Measurements from ENCODE around the gene CCDC186.
"Not testable (repeated sequence)": the region's sequence is repeated elsewhere in the genome, so short reads cannot be mapped to it uniquely, and the experiment has no call there.

CCDC186 gene

GRCh38 chr10:114151486-114151885, 22.5 kb downstream of the CCDC186 start:
- H3K79me2 ChIP-seq (ENCODE audit: control insufficient read depth, low read length): no peaks in the 10 kb centered on the region
- no peaks in the 10 kb centered on the region for H3K36me3 ChIP-seq (ENCODE audit: control insufficient read depth, low read length)
- H3K9me3 ChIP-seq (ENCODE audit: control insufficient read depth, insufficient read depth, low read length): no peaks in the 10 kb centered on the region
- no peaks in the 10 kb centered on the region for H3K4me1 ChIP-seq (ENCODE audit: control insufficient read depth, low read length)
- no peaks in the 10 kb centered on the region for H4K20me1 ChIP-seq (ENCODE audit: control insufficient read depth, insufficient read depth, low read depth, low read length)
- H3K4me3 ChIP-seq (ENCODE audit: low read length): no peak overlapping the region
- H3K4me2 ChIP-seq (ENCODE audit: low read length): no peak overlapping the region
- H3K27me3 ChIP-seq (ENCODE audit: control insufficient read depth, low read length): no peaks in the 10 kb centered on the region
- no peaks in the 10 kb centered on the region for H3F3A ChIP-seq (ENCODE audit: control insufficient read depth, insufficient read depth)
- TF ChIP-seq, protein P1, sequence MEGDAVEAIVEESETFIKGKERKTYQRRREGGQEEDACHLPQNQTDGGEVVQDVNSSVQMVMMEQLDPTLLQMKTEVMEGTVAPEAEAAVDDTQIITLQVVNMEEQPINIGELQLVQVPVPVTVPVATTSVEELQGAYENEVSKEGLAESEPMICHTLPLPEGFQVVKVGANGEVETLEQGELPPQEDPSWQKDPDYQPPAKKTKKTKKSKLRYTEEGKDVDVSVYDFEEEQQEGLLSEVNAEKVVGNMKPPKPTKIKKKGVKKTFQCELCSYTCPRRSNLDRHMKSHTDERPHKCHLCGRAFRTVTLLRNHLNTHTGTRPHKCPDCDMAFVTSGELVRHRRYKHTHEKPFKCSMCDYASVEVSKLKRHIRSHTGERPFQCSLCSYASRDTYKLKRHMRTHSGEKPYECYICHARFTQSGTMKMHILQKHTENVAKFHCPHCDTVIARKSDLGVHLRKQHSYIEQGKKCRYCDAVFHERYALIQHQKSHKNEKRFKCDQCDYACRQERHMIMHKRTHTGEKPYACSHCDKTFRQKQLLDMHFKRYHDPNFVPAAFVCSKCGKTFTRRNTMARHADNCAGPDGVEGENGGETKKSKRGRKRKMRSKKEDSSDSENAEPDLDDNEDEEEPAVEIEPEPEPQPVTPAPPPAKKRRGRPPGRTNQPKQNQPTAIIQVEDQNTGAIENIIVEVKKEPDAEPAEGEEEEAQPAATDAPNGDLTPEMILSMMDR (IDR thresholded peaks at IDR 0.05; ENCODE audit: low read depth, low read length, poor library complexity, severe bottlenecking): no peak
- TF ChIP-seq EZH2phosphoT487 (IDR thresholded peaks at IDR 0.05; ENCODE audit: borderline replicate concordance, low read length): no peak
- H3K9me2 ChIP-seq (replicated peaks; ENCODE audit: control insufficient read depth, low read length): no peaks in the 10 kb centered on the region
- H3K27ac ChIP-seq (ENCODE audit: low read depth, low read length): no peak overlapping the region

- H3K9me2 ChIP-seq (replicated peaks; ENCODE audit: control insufficient read depth, low read length); H4K20me1 ChIP-seq (ENCODE audit: control insufficient read depth, insufficient read depth, low read depth, low read length); H3K36me3 ChIP-seq (ENCODE audit: control insufficient read depth, low read length); H3K4me2 ChIP-seq (ENCODE audit: low read length); H3K27ac ChIP-seq (ENCODE audit: low read depth, low read length); H3F3A ChIP-seq (ENCODE audit: control insufficient read depth, insufficient read depth); H3K4me1 ChIP-seq (ENCODE audit: control insufficient read depth, low read length); H3K79me2 ChIP-seq (ENCODE audit: control insufficient read depth, low read length); H3K9me3 ChIP-seq (ENCODE audit: control insufficient read depth, insufficient read depth, low read length); H3K27me3 ChIP-seq (ENCODE audit: control insufficient read depth, low read length); H3K4me3 ChIP-seq (ENCODE audit: low read length): not testable (repeated sequence)
Measured at GRCh38 chr10:114149476-114149875, 24.5 kb downstream of the CCDC186 start.

DNA sequence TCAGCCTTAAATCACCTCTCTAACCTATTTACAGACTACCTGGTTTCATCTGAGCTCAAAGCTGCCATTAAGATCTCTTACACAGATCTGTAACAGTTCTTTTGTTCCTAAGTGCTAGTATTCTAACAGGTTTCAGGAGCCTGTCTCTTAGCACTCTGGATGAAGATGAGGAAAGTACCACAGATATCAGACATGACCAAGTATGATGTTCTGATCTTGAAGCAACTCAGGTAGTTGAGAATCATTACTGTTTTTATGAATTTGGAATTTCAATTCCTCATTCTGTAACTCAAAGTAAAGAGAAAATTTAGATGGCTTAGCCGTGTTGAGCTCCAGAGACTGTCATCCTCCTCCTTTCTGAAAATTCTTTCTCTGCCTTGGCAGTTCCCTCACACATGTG, 30.8 kb downstream of the CCDC186 start:
- peaks cover 3% of the 10 kb centered on the region; the same call in 1 of the 2 replicates for H3K36me3 ChIP-seq (ENCODE audit: control insufficient read depth, low read length)

GRCh38 chr10:114142018-114142417, 32.0 kb downstream of the CCDC186 start:
- H3K27ac ChIP-seq (ENCODE audit: low read depth, low read length): no peak overlapping the region
- H3K9me2 ChIP-seq (replicated peaks; ENCODE audit: control insufficient read depth, low read length): no peaks in the 10 kb centered on the region
- H3K36me3 ChIP-seq (ENCODE audit: control insufficient read depth, low read length): peaks cover 3% of the 10 kb centered on the region; the same call in 1 of the 2 replicates
- H4K20me1 ChIP-seq (ENCODE audit: control insufficient read depth, insufficient read depth, low read depth, low read length): no peaks in the 10 kb centered on the region
- H3K4me3 ChIP-seq (ENCODE audit: low read length): no peak overlapping the region
- H3K4me2 ChIP-seq (ENCODE audit: low read length): no peak overlapping the region
- H3K4me1 ChIP-seq (ENCODE audit: control insufficient read depth, low read length): no peaks in the 10 kb centered on the region
- TF ChIP-seq EZH2phosphoT487 (IDR thresholded peaks at IDR 0.05; ENCODE audit: borderline replicate concordance, low read length): no peak
- TF ChIP-seq, protein P1 (IDR thresholded peaks at IDR 0.05; ENCODE audit: low read depth, low read length, poor library complexity, severe bottlenecking): no peak
- H3K27me3 ChIP-seq (ENCODE audit: control insufficient read depth, low read length): no peaks in the 10 kb centered on the region
- H3F3A ChIP-seq (ENCODE audit: control insufficient read depth, insufficient read depth): no peaks in the 10 kb centered on the region
- H3K79me2 ChIP-seq (ENCODE audit: control insufficient read depth, low read length): no peaks in the 10 kb centered on the region
- H3K9me3 ChIP-seq (ENCODE audit: control insufficient read depth, insufficient read depth, low read length): no peaks in the 10 kb centered on the region

More for the DNA sequence above, 30.8 kb downstream of the CCDC186 start:
- H3K4me3 ChIP-seq (ENCODE audit: low read length): no peak overlapping the region
- H3K4me1 ChIP-seq (ENCODE audit: control insufficient read depth, low read length): no peaks in the 10 kb centered on the region
- no peaks in the 10 kb centered on the region for H4K20me1 ChIP-seq (ENCODE audit: control insufficient read depth, insufficient read depth, low read depth, low read length)
- no peak overlapping the region for H3K27ac ChIP-seq (ENCODE audit: low read depth, low read length)
- no peaks in the 10 kb centered on the region for H3F3A ChIP-seq (ENCODE audit: control insufficient read depth, insufficient read depth)
- no peaks in the 10 kb centered on the region for H3K9me2 ChIP-seq (replicated peaks; ENCODE audit: control insufficient read depth, low read length)
- TF ChIP-seq, protein P1 (IDR thresholded peaks at IDR 0.05; ENCODE audit: low read depth, low read length, poor library complexity, severe bottlenecking): no peak
- no peak for TF ChIP-seq EZH2phosphoT487 (IDR thresholded peaks at IDR 0.05; ENCODE audit: borderline replicate concordance, low read length)
- no peaks in the 10 kb centered on the region for H3K79me2 ChIP-seq (ENCODE audit: control insufficient read depth, low read length)
- no peaks in the 10 kb centered on the region for H3K27me3 ChIP-seq (ENCODE audit: control insufficient read depth, low read length)
- H3K4me2 ChIP-seq (ENCODE audit: low read length): no peak overlapping the region
- no peaks in the 10 kb centered on the region for H3K9me3 ChIP-seq (ENCODE audit: control insufficient read depth, insufficient read depth, low read length)

DNA sequence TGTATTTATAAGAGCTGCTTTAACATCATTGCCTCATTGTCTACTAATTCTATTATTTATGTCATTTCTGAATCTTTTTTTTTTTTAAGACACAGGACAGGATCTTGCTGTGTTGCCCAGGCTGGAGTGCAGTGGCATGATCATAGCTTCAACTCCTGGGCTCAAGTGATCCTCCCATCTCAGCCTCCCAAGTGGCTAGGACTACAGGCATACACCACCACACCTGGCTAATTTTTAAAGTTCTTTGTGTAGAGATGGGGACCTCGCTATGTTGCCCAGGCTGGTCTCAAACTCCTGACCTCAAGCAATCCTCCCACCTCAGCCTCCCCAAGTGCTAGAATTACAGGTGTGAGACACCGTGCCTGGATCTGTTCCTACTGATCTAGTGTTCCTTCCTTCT, 33.2 kb downstream of the CCDC186 start:
- H3K27ac ChIP-seq (ENCODE audit: low read depth, low read length); H3K4me2 ChIP-seq (ENCODE audit: low read length); H3K4me3 ChIP-seq (ENCODE audit: low read length); H3K27me3 ChIP-seq (ENCODE audit: control insufficient read depth, low read length); H3K9me2 ChIP-seq (replicated peaks; ENCODE audit: control insufficient read depth, low read length); H3K9me3 ChIP-seq (ENCODE audit: control insufficient read depth, insufficient read depth, low read length); H3K36me3 ChIP-seq (ENCODE audit: control insufficient read depth, low read length); H3K79me2 ChIP-seq (ENCODE audit: control insufficient read depth, low read length); H3F3A ChIP-seq (ENCODE audit: control insufficient read depth, insufficient read depth); H3K4me1 ChIP-seq (ENCODE audit: control insufficient read depth, low read length); H4K20me1 ChIP-seq (ENCODE audit: control insufficient read depth, insufficient read depth, low read depth, low read length): not testable (repeated sequence)
